Myocyte (in vitro differentiated cells): ENCODE measurements around the gene ZNF93. TPM values are rescaled to one million over a fixed set of nuclear protein-coding genes. Genes with fewer than 3 reads are reported as not detected.
"Not testable (repeated sequence)": the region's sequence is repeated elsewhere in the genome, so short reads cannot be mapped to it uniquely, and the experiment has no call there.

Experiments used
- DNase-seq: peaks from one replicate; pipeline ENCODE4 v3.0.0-alpha.2; 2012; ENCODE audit warnings: low read depth
- polyA plus RNA-seq: library from polyadenylated mRNA; unstranded; fragments of >200 nt; gene quantifications from one replicate; pipeline ENCODE4 v1.2.1, GENCODE V29; 2012; ENCODE audit warnings: missing spikeins
- total RNA-seq: library from RNA; depleted of rRNA; stranded (reverse); fragments of >200 nt; gene quantifications from 2 replicates; pipeline ENCODE4 v1.2.3, GENCODE V29; 2014

ZNF93 gene
- 18.4 and 23.3 TPM in 2 replicates for total RNA-seq
- 2.7 TPM for polyA plus RNA-seq

DNA sequence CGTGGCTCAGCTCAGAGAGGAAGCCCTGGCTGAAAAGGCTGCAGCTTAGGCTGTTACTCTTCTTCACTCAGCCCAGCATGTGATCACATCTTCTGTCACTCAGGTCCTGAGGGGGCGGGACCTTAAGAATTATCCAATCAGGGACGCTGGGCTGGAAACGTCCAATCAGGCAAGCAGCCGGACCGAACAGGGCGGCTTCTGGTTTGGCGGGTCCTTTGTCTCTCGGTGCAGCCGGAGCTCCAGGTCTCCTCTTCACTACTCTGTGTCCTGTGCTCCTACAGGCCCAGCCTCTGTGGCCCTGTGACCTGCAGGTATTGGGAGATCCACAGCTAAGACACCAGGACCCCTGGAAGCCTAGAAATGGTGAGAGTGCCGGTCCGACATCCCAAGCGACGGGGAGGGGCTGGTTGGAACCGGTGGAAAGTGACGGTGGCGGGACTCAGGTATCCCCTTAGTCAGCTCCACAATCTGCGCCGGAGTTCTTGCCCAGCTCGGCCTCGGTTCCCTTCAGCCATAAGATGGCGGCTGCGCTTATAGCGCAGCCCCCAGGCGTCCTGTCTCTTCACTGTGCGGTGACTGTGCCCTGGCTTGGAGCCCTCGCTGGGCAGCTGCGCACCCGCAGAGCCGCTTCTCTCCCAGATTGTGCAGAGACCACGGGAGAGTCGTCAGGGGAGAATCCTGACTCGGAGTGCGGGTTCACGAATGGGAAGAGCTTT lies at the start of gene ZNF93:
Gene ZNF93, plus strand, starts transcription at position 218 of the 716 bp plus-strand sequence. Its CDS starts 143 bp downstream, at position 361.
- peak; percentile 99 for DNase-seq

DNA sequence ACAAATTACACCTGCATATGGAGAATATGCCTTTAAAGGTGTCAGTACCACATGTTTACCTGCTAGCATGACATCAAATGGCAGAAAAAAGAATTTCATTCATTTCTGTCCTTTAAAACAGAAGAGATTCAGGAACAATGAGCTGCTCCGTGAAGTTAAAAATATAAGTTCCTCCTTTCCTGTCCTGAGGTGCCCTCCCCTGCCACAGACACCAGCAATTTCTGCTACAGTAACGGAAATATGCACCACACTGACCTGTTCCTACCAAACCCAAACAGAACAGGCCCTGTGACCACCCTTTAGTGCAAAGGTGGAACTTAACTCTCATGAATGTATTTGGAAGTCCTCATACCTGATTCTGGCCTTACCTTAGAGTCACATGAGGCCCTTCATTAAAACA lies 49.0 kb upstream of the ZNF93 start:
- DNase-seq = not testable (repeated sequence)

DNA sequence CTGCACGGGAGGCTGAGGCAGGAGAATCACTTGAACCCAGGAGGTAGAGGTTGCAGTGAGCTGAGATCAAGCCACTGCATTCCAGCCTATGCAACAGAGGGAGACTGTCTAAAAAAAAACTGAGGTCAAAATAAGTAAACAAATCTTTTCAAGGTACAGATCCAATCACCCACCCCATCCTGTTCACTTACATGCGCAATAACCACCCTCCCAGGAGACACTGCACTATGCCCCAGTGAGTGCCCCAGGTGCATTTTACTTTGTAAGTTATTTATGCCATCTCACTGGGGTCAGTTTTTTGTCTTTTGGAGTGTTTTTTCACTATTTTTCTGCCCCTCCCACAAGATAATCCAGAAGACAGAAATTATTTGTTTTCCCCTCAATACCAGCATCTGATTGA lies 42.0 kb upstream of the ZNF93 start:
- DNase-seq = no peak

DNA sequence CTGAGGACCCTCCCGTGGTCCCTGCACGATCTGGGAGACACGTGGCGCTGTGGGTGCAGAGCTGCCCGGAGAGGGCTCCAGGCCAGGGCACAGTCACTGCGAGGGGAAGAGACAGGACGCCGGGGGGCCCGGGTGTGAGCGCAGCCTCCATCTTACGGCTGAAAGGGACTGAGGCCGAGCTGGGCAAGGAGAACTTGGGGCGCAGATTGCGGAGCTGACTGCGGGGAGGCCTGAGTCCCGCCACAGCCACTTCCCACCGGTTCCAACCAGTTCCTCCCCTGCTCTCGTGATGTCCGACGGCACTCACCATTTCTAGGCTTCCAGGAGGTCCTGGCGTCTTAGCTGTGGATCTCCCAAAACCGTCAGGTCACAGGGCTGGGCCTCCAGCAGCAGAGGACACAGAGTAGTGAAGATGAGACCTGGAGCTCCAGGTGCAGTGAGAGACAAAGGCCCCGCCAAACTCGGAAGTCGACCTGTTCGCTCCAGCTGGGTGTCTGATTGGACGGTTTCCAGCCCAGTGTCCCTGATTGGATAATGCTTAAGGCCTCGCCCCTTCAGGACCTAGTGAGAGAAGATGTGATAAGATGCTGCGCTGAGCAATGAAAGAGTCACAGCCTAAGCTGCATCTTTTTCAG lies 39.9 kb upstream of the ZNF93 start:
- no peak for DNase-seq

- peak; percentile 98 for DNase-seq
These were observed 34.8 kb upstream of the ZNF93 start, which contains the start of gene ZNF253 for GRCh38 chr19:19865750-19866610. Gene ZNF253 (plus strand): TSS chr19:19865882. CDS start chr19:19865997, 115 bp downstream.

DNA sequence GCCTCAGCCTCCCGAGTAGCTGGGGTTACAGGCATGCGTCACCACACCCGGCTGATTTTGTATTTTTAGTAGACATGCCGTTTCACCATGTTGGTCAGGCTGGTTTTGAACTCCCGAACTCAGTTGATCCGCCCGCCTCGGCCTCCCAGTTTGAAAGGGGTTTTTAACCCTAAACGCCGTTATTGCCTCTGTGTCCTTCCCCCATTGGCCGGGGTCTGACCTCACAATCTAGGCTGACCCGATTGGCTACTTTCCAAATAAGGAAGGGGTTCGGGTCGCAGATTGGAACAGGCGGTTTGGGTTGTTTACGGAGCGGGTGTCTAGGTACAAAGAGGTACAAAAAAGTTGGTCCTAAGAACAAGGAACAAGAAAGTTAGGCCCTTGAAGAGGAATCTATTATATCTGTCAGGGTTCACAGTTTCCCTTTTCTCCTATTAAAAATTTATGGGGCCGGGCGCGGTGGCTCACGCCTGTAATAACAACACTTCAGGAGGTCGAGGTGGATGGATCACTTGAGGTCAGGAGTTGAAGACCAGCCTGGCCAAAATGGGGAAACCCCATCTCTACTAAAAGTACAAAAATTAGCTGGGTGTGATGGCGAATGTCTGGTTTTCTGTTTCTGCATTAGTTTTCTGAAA lies 34.0 kb upstream of the ZNF93 start:
- DNase-seq = peak; percentile 34

DNA sequence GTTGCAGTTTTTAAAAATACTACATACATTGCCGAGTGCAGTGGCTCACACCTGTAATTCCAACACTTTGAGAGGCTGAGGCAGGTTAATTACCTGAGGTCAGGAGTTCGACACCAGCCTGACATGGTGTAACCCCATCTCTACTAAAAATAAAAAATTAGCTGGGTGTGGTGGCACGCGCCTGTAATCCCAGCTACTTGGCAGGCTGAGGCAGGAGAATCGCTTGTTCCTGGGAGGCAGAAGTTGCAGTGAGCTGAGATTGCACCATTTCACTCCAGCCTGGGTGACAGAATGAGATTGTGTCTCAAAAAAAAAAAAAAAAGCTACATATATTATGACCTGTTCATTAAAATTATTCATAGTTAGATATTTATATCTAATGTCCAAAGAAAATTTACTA lies 30.7 kb upstream of the ZNF93 start:
- DNase-seq = not testable (repeated sequence)

GRCh38 chr19:19871932-19872331 lies 28.8 kb upstream of the ZNF93 start:
- no peak for DNase-seq

DNA sequence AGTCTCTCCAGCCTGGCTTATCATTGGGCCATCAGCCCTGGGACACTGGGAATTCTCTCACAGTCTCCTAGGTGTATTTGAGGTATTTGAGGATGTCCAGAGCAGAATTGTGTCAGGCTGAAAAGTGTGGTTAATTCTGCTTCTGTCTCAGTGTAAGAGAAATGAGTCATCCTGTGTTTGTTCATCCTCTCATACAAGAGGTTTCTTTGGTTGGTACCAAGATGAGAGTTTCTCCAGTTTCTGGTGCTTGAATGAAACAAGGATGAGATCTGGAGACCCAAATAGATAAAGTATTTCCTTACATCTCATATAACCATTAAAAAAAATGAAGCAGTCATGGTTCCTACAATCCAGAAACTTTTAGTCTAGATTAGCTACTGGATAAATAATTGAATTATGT lies 27.4 kb upstream of the ZNF93 start:
- DNase-seq = no peak

- no peak for DNase-seq
These were observed 23.0 kb upstream of the ZNF93 start for GRCh38 chr19:19877724-19878123.

DNA sequence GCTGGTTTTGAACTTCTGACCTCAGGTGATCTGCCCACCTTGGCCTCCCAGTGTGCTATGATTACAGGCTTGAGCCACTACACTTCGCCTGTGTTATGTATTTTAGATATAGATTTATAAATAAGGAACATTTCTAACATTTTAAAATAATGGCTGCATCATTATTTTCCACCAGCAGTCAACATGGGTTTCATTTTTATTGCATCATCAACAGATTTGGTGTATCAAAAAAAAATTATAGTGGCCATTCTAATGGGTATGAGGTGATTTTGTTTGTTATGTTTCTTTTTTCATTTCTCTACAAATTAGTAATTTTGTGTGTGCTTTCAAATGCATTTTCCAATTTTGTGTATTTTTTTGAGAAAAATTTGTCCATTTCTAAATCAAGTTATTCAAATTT lies 16.2 kb upstream of the ZNF93 start:
- no peak for DNase-seq

DNA sequence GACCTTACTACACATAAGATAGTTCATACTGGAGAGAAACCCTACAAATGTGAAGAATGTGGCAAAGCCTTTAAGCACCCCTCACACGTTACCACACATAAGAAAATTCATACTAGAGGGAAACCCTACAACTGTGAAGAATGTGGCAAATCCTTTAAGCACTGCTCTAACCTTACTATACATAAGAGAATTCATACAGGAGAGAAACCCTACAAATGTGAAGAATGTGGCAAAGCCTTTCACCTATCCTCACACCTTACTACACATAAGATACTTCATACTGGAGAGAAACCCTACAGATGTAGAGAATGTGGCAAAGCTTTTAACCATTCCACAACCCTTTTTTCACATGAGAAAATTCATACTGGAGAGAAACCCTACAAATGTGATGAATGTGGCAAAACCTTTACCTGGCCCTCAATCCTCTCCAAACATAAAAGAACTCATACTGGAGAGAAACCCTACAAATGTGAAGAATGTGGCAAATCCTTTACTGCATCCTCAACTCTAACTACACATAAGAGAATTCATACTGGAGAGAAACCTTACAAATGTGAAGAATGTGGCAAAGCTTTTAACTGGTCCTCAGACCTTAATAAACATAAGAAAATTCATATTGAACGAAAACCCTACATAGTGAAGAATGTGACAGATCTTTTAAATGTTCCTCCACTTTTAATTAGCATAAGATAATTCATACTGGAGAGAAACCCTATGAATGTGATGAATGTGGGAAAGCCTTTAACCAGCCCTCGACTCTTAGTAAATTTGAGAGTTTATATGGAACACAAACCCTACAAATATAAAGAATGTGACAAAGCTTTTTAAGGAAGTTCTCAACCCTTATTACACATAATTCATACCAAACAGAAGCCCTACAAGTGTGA lies 8.4 kb upstream of the ZNF93 start:
- not testable (repeated sequence) for DNase-seq

- DNase-seq = peak; percentile 84
These were observed 512 bp upstream of the ZNF93 start for GRCh38 chr19:19900139-19900728.

DNA sequence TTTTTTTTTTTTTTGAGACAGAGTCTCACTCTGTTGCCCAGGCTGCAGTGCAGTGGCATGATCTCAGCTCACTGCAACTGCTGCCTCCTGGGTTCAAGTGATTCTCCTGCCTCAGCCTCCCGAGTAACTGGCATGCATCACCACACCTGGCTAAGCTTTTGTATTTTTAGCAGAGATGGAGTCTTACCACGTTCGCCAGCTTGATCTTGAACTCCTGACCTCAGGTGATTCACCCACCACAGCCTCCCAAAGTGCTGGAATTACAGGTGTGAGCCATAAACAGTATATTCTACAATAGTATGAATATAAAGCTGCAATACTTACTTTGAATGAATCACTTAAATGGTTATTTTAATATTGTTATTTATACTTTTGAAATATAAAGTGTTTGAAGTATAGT lies 6.8 kb downstream of the ZNF93 start:
- peak; percentile 6 for DNase-seq

- DNase-seq = no peak
These were observed 8.9 kb downstream of the ZNF93 start for GRCh38 chr19:19909654-19910053.

- peak; percentile 45 for DNase-seq
These were observed 10.4 kb downstream of the ZNF93 start for GRCh38 chr19:19911150-19911549.

GRCh38 chr19:19914596-19914995 lies 13.8 kb downstream of the ZNF93 start:
- no peak for DNase-seq

DNA sequence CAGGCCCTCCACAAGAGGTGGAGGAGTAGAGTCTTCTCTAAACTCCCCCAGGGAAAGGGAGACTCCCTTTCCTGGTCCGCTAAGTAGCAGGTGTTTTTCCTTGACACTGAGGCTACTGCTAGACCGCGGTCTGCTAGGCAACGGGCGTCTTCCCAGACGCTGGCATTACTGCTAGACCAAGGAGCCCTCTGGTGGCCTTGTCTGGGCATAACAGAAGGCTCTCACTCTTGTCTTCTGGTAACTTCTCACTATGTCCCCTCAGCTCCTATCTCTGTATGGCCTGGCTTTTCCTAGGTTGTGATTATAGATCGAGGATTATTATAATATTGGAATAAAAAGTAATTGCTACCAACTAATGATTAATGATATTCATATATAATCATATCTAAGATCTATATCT lies 29.7 kb downstream of the ZNF93 start:
- DNase-seq = not testable (repeated sequence)

- DNase-seq = not testable (repeated sequence)
These were observed 32.9 kb downstream of the ZNF93 start for GRCh38 chr19:19933432-19934314.
